Measurements from ENCODE around the gene HCN2.

HCN2 gene

DNA sequence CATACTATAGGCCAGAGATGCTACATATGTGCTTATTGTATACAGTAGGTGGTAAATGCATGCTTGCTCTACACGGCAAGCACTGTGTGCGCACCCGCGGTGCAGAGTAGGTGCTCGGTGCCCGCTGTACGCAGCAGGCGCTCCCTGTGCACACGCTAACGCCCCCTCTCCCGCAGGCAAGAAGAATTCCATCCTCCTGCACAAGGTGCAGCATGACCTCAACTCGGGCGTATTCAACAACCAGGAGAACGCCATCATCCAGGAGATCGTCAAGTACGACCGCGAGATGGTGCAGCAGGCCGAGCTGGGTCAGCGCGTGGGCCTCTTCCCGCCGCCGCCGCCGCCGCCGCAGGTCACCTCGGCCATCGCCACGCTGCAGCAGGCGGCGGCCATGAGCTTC lies 25.9 kb downstream of the HCN2 start:
- Histone ChIP-seq H3K9me3 (ENCODE audit: low read depth, low read length) (no peaks in the 10 kb centered on the region), H3K36me3 (ENCODE audit: insufficient read depth, low read length) (peaks cover 26% of the 10 kb centered on the region; the same call in 1 of the 2 replicates), H3K27ac (no peak overlapping the region), H3K9ac (ENCODE audit: insufficient read length) (no peak overlapping the region), H3K4me3 (no peak overlapping the region)
- TF ChIP-seq EZH2 (IDR thresholded peaks at IDR 0.05) (no peak), POLR2AphosphoS5 (IDR thresholded peaks at IDR 0.05; ENCODE audit: borderline replicate concordance, low read depth, low read length) (no peak), FOXP2 (optimal IDR thresholded peaks at IDR 0.05; ENCODE audit: control extremely low read depth, extremely low read length, insufficient read depth) (no peak)
- DNase-seq (ENCODE audit: low read depth, low spot score) = no peak

DNA sequence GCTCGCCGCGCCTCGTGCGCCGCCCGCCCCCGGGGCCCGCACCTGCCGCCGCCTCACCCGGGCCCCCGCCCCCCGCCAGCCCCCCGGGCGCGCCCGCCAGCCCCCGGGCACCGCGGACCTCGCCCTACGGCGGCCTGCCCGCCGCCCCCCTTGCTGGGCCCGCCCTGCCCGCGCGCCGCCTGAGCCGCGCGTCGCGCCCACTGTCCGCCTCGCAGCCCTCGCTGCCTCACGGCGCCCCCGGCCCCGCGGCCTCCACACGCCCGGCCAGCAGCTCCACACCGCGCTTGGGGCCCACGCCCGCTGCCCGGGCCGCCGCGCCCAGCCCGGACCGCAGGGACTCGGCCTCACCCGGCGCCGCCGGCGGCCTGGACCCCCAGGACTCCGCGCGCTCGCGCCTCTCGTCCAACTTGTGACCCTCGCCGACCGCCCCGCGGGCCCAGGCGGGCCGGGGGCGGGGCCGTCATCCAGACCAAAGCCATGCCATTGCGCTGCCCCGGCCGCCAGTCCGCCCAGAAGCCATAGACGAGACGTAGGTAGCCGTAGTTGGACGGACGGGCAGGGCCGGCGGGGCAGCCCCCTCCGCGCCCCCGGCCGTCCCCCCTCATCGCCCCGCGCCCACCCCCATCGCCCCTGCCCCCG lies 26.5 kb downstream of the HCN2 start:
- H3K9ac ChIP-seq (ENCODE audit: insufficient read length) = no peak overlapping the region
- H3K27ac ChIP-seq = no peak overlapping the region
- H3K36me3 ChIP-seq (ENCODE audit: insufficient read depth, low read length) = peaks cover 26% of the 10 kb centered on the region; the same call in 1 of the 2 replicates
- TF ChIP-seq EZH2 (IDR thresholded peaks at IDR 0.05) = no peak
- TF ChIP-seq POLR2AphosphoS5 (IDR thresholded peaks at IDR 0.05; ENCODE audit: borderline replicate concordance, low read depth, low read length) = no peak
- no peak for TF ChIP-seq FOXP2 (optimal IDR thresholded peaks at IDR 0.05; ENCODE audit: control extremely low read depth, extremely low read length, insufficient read depth)
- no peaks in the 10 kb centered on the region for H3K9me3 ChIP-seq (ENCODE audit: low read depth, low read length)
- no peak overlapping the region for H3K4me3 ChIP-seq
- no peak for DNase-seq (ENCODE audit: low read depth, low spot score)

GRCh38 chr19:616747-617526 lies 27.3 kb downstream of the HCN2 start:
- Histone ChIP-seq H3K27ac (no peak overlapping the region), H3K9ac (ENCODE audit: insufficient read length) (no peak overlapping the region), H3K9me3 (ENCODE audit: low read depth, low read length) (no peaks in the 10 kb centered on the region), H3K36me3 (ENCODE audit: insufficient read depth, low read length) (peaks cover 26% of the 10 kb centered on the region; the same call in 1 of the 2 replicates), H3K4me3 (no peak overlapping the region)
- no peak for TF ChIP-seq EZH2 (IDR thresholded peaks at IDR 0.05)
- TF ChIP-seq FOXP2 (optimal IDR thresholded peaks at IDR 0.05; ENCODE audit: control extremely low read depth, extremely low read length, insufficient read depth) = no peak
- no peak for TF ChIP-seq POLR2AphosphoS5 (IDR thresholded peaks at IDR 0.05; ENCODE audit: borderline replicate concordance, low read depth, low read length)
- no peak for DNase-seq (ENCODE audit: low read depth, low spot score)

GRCh38 chr19:617551-618246 lies 28.0 kb downstream of the HCN2 start:
- H3K9me3 ChIP-seq (ENCODE audit: low read depth, low read length) = no peaks in the 10 kb centered on the region
- H3K4me3 ChIP-seq = no peak overlapping the region
- TF ChIP-seq POLR2AphosphoS5 (IDR thresholded peaks at IDR 0.05; ENCODE audit: borderline replicate concordance, low read depth, low read length) (no peak), FOXP2 (optimal IDR thresholded peaks at IDR 0.05; ENCODE audit: control extremely low read depth, extremely low read length, insufficient read depth) (no peak), EZH2 (IDR thresholded peaks at IDR 0.05) (no peak)
- H3K9ac ChIP-seq (ENCODE audit: insufficient read length) = no peak overlapping the region
- DNase-seq (ENCODE audit: low read depth, low spot score) = no peak
- H3K36me3 ChIP-seq (ENCODE audit: insufficient read depth, low read length) = peaks cover 25% of the 10 kb centered on the region; the same call in 1 of the 2 replicates
- no peak overlapping the region for H3K27ac ChIP-seq

GRCh38 chr19:618247-618619 lies 28.6 kb downstream of the HCN2 start:
- peaks cover 20% of the 10 kb centered on the region; the same call in 1 of the 2 replicates for H3K36me3 ChIP-seq (ENCODE audit: insufficient read depth, low read length)
- H3K4me3 ChIP-seq = no peak overlapping the region
- TF ChIP-seq POLR2AphosphoS5 (IDR thresholded peaks at IDR 0.05; ENCODE audit: borderline replicate concordance, low read depth, low read length) (no peak), FOXP2 (optimal IDR thresholded peaks at IDR 0.05; ENCODE audit: control extremely low read depth, extremely low read length, insufficient read depth) (no peak), EZH2 (IDR thresholded peaks at IDR 0.05) (no peak)
- H3K9ac ChIP-seq (ENCODE audit: insufficient read length) = no peak overlapping the region
- H3K9me3 ChIP-seq (ENCODE audit: low read depth, low read length) = no peaks in the 10 kb centered on the region
- H3K27ac ChIP-seq = no peak overlapping the region
- DNase-seq (ENCODE audit: low read depth, low spot score) = no peak

- no peak overlapping the region for H3K27ac ChIP-seq
- no peak for TF ChIP-seq EZH2 (IDR thresholded peaks at IDR 0.05)
- no peak for TF ChIP-seq FOXP2 (optimal IDR thresholded peaks at IDR 0.05; ENCODE audit: control extremely low read depth, extremely low read length, insufficient read depth)
- no peak for TF ChIP-seq POLR2AphosphoS5 (IDR thresholded peaks at IDR 0.05; ENCODE audit: borderline replicate concordance, low read depth, low read length)
- no peak overlapping the region for H3K9ac ChIP-seq (ENCODE audit: insufficient read length)
- no peak for DNase-seq (ENCODE audit: low read depth, low spot score)
- H3K36me3 ChIP-seq (ENCODE audit: insufficient read depth, low read length) = peaks cover 19% of the 10 kb centered on the region; the same call in 1 of the 2 replicates
- H3K4me3 ChIP-seq = no peak overlapping the region
- no peaks in the 10 kb centered on the region for H3K9me3 ChIP-seq (ENCODE audit: low read depth, low read length)
Observed at GRCh38 chr19:618674-619285, 29.1 kb downstream of the HCN2 start.

GRCh38 chr19:619286-620002 lies 29.8 kb downstream of the HCN2 start:
- H3K9me3 ChIP-seq (ENCODE audit: low read depth, low read length) = no peaks in the 10 kb centered on the region
- TF ChIP-seq POLR2AphosphoS5 (IDR thresholded peaks at IDR 0.05; ENCODE audit: borderline replicate concordance, low read depth, low read length) (no peak), EZH2 (IDR thresholded peaks at IDR 0.05) (no peak), FOXP2 (optimal IDR thresholded peaks at IDR 0.05; ENCODE audit: control extremely low read depth, extremely low read length, insufficient read depth) (no peak)
- H3K36me3 ChIP-seq (ENCODE audit: insufficient read depth, low read length) = peaks cover 18% of the 10 kb centered on the region; the same call in 1 of the 2 replicates
- H3K4me3 ChIP-seq = no peak overlapping the region
- DNase-seq (ENCODE audit: low read depth, low spot score) = no peak
- no peak overlapping the region for H3K27ac ChIP-seq
- H3K9ac ChIP-seq (ENCODE audit: insufficient read length) = no peak overlapping the region

Measured in SK-N-MC (cell line).